Fibroblast of pulmonary artery (primary cell): ENCODE data around the gene MTX2.

Source experiments
- DNase-seq: peaks from one replicate; pipeline ENCODE4 v3.0.0-alpha.2; 2010; ENCODE audit warnings: low read depth
- H3K4me3 ChIP-seq: replicated peaks from 2 replicates; pipeline ENCODE4 v1.5.1; 2011; ENCODE audit warnings: low read depth, mild to moderate bottlenecking, control low read depth, low read length, moderate library complexity
- TF ChIP-seq, protein P1 (sequence below): IDR thresholded peaks from 2 replicates; pipeline ENCODE4 v1.5.1; 2011; ENCODE audit warnings: mild to moderate bottlenecking, control low read depth, low read length, inconsistent platforms; ENCODE audit errors: missing control alignments

The MTX2 gene

DNA sequence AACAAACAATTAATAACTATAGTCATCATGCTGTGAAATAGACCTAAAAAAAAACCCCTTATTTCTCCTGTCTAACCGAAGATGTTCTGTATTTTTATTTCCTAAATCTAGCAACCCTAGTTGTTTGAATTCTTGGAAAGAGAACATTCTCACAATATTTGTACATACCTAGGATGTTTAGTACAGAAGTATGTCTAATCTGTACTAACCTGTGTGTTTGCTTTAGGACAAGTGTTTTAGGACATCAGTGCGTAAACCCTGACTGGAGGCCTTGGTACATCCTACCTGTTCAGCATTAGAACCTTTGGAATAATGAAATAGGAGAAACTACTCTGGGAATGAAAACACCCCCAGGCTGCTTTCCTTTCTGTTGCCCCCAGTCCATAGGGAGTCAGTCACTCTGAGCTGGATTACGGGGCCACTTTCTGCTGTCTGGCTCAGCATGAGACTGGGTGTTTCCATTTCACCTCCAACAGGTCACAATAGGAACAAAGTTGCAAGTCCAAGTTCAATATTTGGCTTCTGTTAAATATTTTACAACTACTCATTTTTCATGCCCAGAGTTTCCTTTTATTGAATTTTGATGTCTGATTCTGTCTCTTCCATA lies 114.7 kb downstream of the MTX2 start:
- no peak for DNase-seq
- TF ChIP-seq, protein P1, sequence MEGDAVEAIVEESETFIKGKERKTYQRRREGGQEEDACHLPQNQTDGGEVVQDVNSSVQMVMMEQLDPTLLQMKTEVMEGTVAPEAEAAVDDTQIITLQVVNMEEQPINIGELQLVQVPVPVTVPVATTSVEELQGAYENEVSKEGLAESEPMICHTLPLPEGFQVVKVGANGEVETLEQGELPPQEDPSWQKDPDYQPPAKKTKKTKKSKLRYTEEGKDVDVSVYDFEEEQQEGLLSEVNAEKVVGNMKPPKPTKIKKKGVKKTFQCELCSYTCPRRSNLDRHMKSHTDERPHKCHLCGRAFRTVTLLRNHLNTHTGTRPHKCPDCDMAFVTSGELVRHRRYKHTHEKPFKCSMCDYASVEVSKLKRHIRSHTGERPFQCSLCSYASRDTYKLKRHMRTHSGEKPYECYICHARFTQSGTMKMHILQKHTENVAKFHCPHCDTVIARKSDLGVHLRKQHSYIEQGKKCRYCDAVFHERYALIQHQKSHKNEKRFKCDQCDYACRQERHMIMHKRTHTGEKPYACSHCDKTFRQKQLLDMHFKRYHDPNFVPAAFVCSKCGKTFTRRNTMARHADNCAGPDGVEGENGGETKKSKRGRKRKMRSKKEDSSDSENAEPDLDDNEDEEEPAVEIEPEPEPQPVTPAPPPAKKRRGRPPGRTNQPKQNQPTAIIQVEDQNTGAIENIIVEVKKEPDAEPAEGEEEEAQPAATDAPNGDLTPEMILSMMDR: no peak

DNA sequence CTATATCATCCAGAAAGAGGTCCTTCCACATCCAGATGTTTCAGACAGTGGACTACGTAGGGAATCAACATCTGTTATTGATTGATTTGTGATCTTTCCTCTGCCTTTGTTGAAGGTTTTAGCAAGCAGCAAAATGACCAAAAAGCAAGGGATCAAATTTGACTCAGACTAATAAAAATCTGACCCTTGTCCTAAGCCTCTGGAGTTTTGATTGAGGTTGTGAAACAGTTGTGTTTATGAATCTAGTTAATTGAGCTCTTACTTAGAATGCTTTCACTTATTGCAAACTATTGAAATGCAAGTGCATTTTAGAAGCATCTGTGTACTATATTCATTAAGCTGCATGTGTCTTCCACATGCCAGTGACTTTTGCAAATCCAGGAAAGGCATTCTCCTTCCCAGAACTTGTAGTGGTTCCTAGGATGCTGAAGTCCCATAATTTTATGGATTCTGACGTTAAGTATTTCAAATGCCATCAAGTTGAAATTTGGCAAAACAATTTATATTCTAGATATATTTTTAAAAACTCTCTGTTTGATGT lies 116.0 kb downstream of the MTX2 start:
- TF ChIP-seq, protein P1: no peak
- H3K4me3 ChIP-seq: no peak overlapping the region
- no peak for DNase-seq

More for the DNA sequence above, 114.7 kb downstream of the MTX2 start:
- H3K4me3 ChIP-seq: no peak overlapping the region

DNA sequence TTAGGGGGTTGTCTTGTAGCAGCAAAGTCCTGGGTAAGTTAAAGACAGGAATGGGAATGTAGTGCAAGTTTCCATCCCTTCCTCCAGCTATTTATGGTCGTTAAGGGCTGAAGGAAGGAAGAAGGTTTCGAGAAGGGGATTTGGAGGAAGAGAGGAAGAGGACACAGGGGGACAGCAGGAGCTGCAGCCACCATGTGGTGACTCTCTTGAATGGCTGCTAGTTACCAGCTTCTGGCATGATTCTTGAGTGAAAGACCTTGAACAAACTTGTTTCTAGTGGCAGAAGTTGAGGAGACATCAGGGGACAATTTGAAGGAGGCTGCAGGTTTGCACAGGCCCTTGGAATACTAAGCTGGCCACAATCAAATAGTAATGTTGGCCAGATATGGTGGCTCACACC lies 116.6 kb downstream of the MTX2 start:
- TF ChIP-seq, protein P1: no peak
- DNase-seq: no peak
- no peak overlapping the region for H3K4me3 ChIP-seq
